MCF 10A (cell line): ENCODE measurements around the gene TBC1D17. TPM values are rescaled to one million over a fixed set of nuclear protein-coding genes. Genes with fewer than 3 reads are reported as not detected.
A peak's percentile ranks its signal among the peaks of the same experiment; 100 is the strongest.

Experiments
- BruUV-seq: library from RNA; stranded (reverse); fragments of 400-500 nt; replicated peaks from 2 replicates; lab custom pipeline; 2021; lab: Mats Ljungman, UMichigan
- CTCF ChIA-PET: fragments of 300-600 bp; sonication (Branson Sonifier 250); formaldehyde crosslinking; extraction: SDS; loops from one replicate; lab custom pipeline; 2021; ENCODE audit warnings: antibody characterized with exemption, inconsistent platforms; lab: Yijun Ruan, JAX
- POLR2A ChIA-PET: fragments of 300-600, 350-650 bp; sonication (Branson Sonifier 250); formaldehyde crosslinking; extraction: SDS; loops from one replicate; lab custom pipeline; 2020; ENCODE audit warnings: antibody characterized with exemption, inconsistent platforms; lab: Yijun Ruan, JAX
- DNase-seq: peaks from one replicate; pipeline ENCODE4 v3.0.0-alpha.2; 2018; ENCODE audit not compliant: unreplicated experiment
- H3K27ac Mint-ChIP-seq: one replicate; pipeline ENCODE4 v1.8.0; 2022; ENCODE audit warnings: mild to moderate bottlenecking, low read depth, mixed read lengths; ENCODE audit not compliant: unreplicated experiment
- H3K27me3 Mint-ChIP-seq: one replicate; pipeline ENCODE4 v1.8.0; 2022; ENCODE audit warnings: mixed read lengths; ENCODE audit not compliant: insufficient read depth, unreplicated experiment
- H3K36me3 Mint-ChIP-seq: one replicate; pipeline ENCODE4 v1.8.0; 2022; ENCODE audit warnings: mild to moderate bottlenecking, moderate library complexity, mixed read lengths; ENCODE audit not compliant: insufficient read depth, unreplicated experiment
- H3K4me1 Mint-ChIP-seq: one replicate; pipeline ENCODE4 v1.8.0; 2022; ENCODE audit warnings: mixed read lengths; ENCODE audit not compliant: insufficient read depth, unreplicated experiment
- H3K4me3 Mint-ChIP-seq: one replicate; pipeline ENCODE4 v1.8.0; 2022; ENCODE audit warnings: mild to moderate bottlenecking, moderate library complexity, mixed read lengths; ENCODE audit not compliant: unreplicated experiment
- H3K9me3 Mint-ChIP-seq: one replicate; pipeline ENCODE4 v1.8.0; 2022; ENCODE audit warnings: mixed read lengths; ENCODE audit not compliant: unreplicated experiment
- intact Hi-C: fragments of 100-400 bp; cut with micrococcal nuclease; formaldehyde crosslinking; loops from 2 replicates; pipeline ENCODE4 v1.14.1; 2022
- total RNA-seq: library from RNA; stranded (reverse); gene quantifications from 2 replicates; pipeline ENCODE4 v1.2.3, GENCODE V29; 2022
- TF ChIP-seq, protein P1 (sequence below): fragments of 200-600 bp; IDR thresholded peaks from one replicate; pipeline ENCODE4 v1.8.0; 2022; ENCODE audit warnings: antibody characterized with exemption, mild to moderate bottlenecking; ENCODE audit not compliant: unreplicated experiment

TBC1D17 gene
- total RNA-seq, 1 experiment from 2014 or later: 25.5 TPM

- TF ChIP-seq, protein P1, sequence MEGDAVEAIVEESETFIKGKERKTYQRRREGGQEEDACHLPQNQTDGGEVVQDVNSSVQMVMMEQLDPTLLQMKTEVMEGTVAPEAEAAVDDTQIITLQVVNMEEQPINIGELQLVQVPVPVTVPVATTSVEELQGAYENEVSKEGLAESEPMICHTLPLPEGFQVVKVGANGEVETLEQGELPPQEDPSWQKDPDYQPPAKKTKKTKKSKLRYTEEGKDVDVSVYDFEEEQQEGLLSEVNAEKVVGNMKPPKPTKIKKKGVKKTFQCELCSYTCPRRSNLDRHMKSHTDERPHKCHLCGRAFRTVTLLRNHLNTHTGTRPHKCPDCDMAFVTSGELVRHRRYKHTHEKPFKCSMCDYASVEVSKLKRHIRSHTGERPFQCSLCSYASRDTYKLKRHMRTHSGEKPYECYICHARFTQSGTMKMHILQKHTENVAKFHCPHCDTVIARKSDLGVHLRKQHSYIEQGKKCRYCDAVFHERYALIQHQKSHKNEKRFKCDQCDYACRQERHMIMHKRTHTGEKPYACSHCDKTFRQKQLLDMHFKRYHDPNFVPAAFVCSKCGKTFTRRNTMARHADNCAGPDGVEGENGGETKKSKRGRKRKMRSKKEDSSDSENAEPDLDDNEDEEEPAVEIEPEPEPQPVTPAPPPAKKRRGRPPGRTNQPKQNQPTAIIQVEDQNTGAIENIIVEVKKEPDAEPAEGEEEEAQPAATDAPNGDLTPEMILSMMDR: no peak
- POLR2A ChIA-PET: no interaction called here
- H3K4me1 Mint-ChIP-seq: peaks cover 2% of the 10 kb centered on the region
- CTCF ChIA-PET: no interaction called here
- H3K27me3 Mint-ChIP-seq: no peaks in the 10 kb centered on the region
- H3K27ac Mint-ChIP-seq: no peak overlapping the region
- intact Hi-C loops: no loop called here
- peaks cover 75% of the 10 kb centered on the region for H3K36me3 Mint-ChIP-seq
- DNase-seq: no peak
- no peaks in the 10 kb centered on the region for H3K9me3 Mint-ChIP-seq
- no peak overlapping the region for H3K4me3 Mint-ChIP-seq
- no TSS peak for BruUV-seq
These were observed 41.9 kb upstream of the TBC1D17 start for GRCh38 chr19:49835562-49835961.

GRCh38 chr19:49836176-49837008 lies 41.1 kb upstream of the TBC1D17 start:
- TF ChIP-seq, protein P1: no peak
- no peak for DNase-seq
- no peak overlapping the region for H3K27ac Mint-ChIP-seq
- H3K4me1 Mint-ChIP-seq: peaks cover 4% of the 10 kb centered on the region
- CTCF ChIA-PET: no interaction called here
- POLR2A ChIA-PET: interaction anchor here (1.1 to 1.8 kb wide), 2 partner anchors 10 to 23 kb away, joined by 4 to 5 read pairs; partner anchors contain the start of gene FUZ
- intact Hi-C loops: no loop called here
- H3K36me3 Mint-ChIP-seq: peaks cover 75% of the 10 kb centered on the region
- H3K4me3 Mint-ChIP-seq: no peak overlapping the region
- no TSS peak for BruUV-seq
- H3K27me3 Mint-ChIP-seq: no peaks in the 10 kb centered on the region
- no peaks in the 10 kb centered on the region for H3K9me3 Mint-ChIP-seq

GRCh38 chr19:49837009-49837310 lies 40.5 kb upstream of the TBC1D17 start:
- intact Hi-C loops: no loop called here
- Mint-ChIP-seq H3K9me3 (no peaks in the 10 kb centered on the region), H3K27me3 (no peaks in the 10 kb centered on the region), H3K4me3 (no peak overlapping the region), H3K4me1 (peaks cover 4% of the 10 kb centered on the region), H3K36me3 (peaks cover 75% of the 10 kb centered on the region), H3K27ac (no peak overlapping the region)
- TF ChIP-seq, protein P1: no peak
- peak; percentile 68 for DNase-seq
- ChIA-PET CTCF (no interaction called here), POLR2A (interaction anchor here (0.9 to 1.8 kb wide), 3 partner anchors 11 to 23 kb away, joined by 4 to 5 read pairs (median 5); partner anchors contain the start of gene FUZ)
- BruUV-seq: no TSS peak

GRCh38 chr19:49837425-49837824 lies 40.1 kb upstream of the TBC1D17 start:
- peaks cover 4% of the 10 kb centered on the region for H3K4me1 Mint-ChIP-seq

More at GRCh38 chr19:49837425-49837824, 40.1 kb upstream of the TBC1D17 start:
- TF ChIP-seq, protein P1: no peak
- BruUV-seq: no TSS peak
- Mint-ChIP-seq H3K36me3 (peaks cover 71% of the 10 kb centered on the region), H3K4me3 (no peak overlapping the region), H3K9me3 (no peaks in the 10 kb centered on the region), H3K27ac (no peak overlapping the region), H3K27me3 (no peaks in the 10 kb centered on the region)
- CTCF ChIA-PET: no interaction called here
- POLR2A ChIA-PET: interaction anchor here (0.9 to 1.8 kb wide), 3 partner anchors 11 to 24 kb away, joined by 4 to 5 read pairs (median 5); partner anchors contain the start of gene FUZ
- intact Hi-C loops: no loop called here
- DNase-seq: no peak
